Activated T-cell treated with anti-CD3 and anti-CD28 coated beads, Interleukin-2, amount 50 U/mL, for 72 hours (primary cell): ENCODE measurements around the gene IER5L. TPM values are rescaled to one million over a fixed set of nuclear protein-coding genes. Genes with fewer than 3 reads are reported as not detected.
"Not testable (repeated sequence)": the region's sequence is repeated elsewhere in the genome, so short reads cannot be mapped to it uniquely, and the experiment has no call there.

Experiments
- ATAC-seq, 2 donors: fragments of 150-1000 bp; cut with Tn5 transposase; replicated peaks in 1 of 2; 2 replicates each; pipeline ENCODE4 v1.10.0; 2021; ENCODE audit warnings: moderate library complexity in 2 of 2, mild to moderate bottlenecking in 1 of 2
- DNase-seq, 2 donors: peaks; one replicate each; pipeline ENCODE4 v3.0.0; 2021 to 2022; ENCODE audit warnings: mixed read lengths in 1 of 2
- H3K27ac Mint-ChIP-seq: one replicate; pipeline ENCODE4 v1.8.0; 2022; ENCODE audit warnings: mild to moderate bottlenecking, moderate library complexity, mixed read lengths
- H3K27me3 Mint-ChIP-seq: one replicate; pipeline ENCODE4 v1.8.0; 2022; ENCODE audit warnings: low read depth, mixed read lengths
- H3K36me3 Mint-ChIP-seq, 2 donors: one replicate each; pipeline ENCODE4 v1.8.0; 2022; ENCODE audit warnings: mixed read lengths in 2 of 2, mild to moderate bottlenecking in 1 of 2; ENCODE audit not compliant: insufficient read depth in 2 of 2
- H3K4me1 Mint-ChIP-seq: one replicate; pipeline ENCODE4 v1.8.0; 2022; ENCODE audit warnings: low read depth, mixed read lengths
- H3K4me3 Mint-ChIP-seq, 2 donors: one replicate each; pipeline ENCODE4 v1.8.0; 2022; ENCODE audit warnings: mild to moderate bottlenecking in 2 of 2, mixed read lengths in 2 of 2, moderate library complexity in 2 of 2
- H3K9me3 Mint-ChIP-seq, 2 donors: one replicate each; pipeline ENCODE4 v1.8.0; 2022; ENCODE audit warnings: mixed read lengths in 2 of 2
- total RNA-seq, 2 donors: library from RNA; stranded (reverse); gene quantifications; one replicate each; pipeline ENCODE4 v1.2.3, GENCODE V29; 2022

Gene IER5L
- total RNA-seq, 2 donors from 2014 or later: 4.2 to 4.6 TPM

DNA sequence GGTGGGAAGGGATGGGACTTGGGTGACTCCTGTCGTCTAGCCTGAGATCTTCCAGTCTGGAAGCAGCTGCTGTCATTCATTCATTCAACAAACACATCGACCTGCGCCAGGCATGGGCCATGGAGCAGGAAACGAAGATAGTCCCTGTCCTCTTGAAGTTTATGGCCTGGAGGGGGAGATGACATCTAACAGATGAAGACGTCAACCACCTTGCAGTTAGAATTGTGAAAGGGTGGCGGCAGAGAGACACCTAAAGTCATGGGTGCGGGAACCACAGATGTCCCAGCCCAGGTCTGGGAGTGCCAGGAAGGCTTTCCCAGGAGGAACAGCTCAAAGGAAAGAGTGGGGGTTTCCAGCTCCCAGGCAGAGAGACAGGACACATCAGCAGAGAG lies 21.0 kb upstream of the IER5L start:
- H3K27me3 Mint-ChIP-seq: peaks cover 8% of the 10 kb centered on the region
- no peaks in the 10 kb centered on the region for H3K36me3 Mint-ChIP-seq
- no peak overlapping the region for H3K27ac Mint-ChIP-seq

DNA sequence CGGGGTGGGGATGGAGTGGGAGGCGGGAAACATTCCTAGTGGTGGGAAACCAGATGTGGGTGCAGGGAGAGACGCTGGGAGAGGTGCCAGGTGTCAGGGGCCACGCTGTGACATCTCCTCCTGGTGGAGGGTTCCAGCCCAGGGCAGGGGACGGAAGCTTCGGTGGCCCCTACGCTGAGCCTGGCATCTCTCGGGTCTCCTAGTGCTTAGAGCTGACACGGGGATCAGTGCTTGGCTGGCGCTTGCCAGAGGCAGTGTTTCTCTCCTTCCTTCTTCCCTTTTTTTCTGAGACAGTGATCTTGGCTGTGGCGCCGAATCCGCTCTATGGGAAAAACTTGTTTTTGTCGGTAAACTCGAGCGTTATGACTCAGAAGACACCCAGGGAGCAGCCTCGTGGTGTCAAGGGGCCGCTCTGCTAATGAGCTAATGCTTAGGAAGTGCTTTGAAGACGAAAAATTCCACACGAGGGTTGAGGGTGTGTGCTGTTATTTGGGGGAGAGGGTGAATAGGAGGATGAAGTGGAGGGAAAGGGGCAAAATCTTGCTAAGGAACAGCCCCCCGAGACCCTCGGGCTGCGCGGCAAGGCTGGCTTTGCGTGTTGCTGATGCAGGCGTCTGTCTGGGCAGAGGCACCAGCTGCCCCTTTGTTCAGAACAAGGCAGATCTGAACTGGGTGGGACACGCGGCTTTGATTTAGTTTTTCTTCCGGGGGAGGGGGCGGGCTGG lies 20.4 kb upstream of the IER5L start:
- DNase-seq (no peak), ATAC-seq (no peak)

More for the DNA sequence above, 21.0 kb upstream of the IER5L start:
- H3K4me3 Mint-ChIP-seq: no peak overlapping the region
- DNase-seq: no peak
- no peaks in the 10 kb centered on the region for H3K9me3 Mint-ChIP-seq
- H3K4me1 Mint-ChIP-seq: peaks cover 4% of the 10 kb centered on the region
- ATAC-seq: no peak

DNA sequence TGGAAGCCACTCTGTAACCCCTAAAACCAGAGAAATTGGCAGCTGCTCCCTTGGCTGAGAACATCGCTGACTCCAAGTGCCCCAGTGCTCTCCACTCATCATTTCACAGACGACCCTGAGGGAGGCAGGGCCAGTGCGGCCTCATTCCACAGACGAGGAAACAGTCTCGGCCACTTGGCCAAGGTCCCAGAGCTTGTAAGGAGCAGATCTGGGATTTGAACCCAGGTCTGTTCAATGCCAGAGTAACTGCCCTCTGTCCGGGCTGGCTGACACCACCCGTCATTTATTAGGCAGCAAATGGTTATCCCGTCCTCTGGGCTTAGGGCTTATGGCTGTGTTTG lies 19.9 kb upstream of the IER5L start:
- Mint-ChIP-seq H3K27me3 (peaks cover 15% of the 10 kb centered on the region), H3K4me1 (peaks cover 4% of the 10 kb centered on the region), H3K9me3 (no peaks in the 10 kb centered on the region), H3K4me3 (no peak overlapping the region), H3K36me3 (no peaks in the 10 kb centered on the region), H3K27ac (no peak overlapping the region)
- DNase-seq (no peak), ATAC-seq (no peak)

More for the DNA sequence above, 20.4 kb upstream of the IER5L start:
- Mint-ChIP-seq H3K4me1 (peaks cover 4% of the 10 kb centered on the region), H3K36me3 (no peaks in the 10 kb centered on the region), H3K27me3 (peaks cover 10% of the 10 kb centered on the region), H3K9me3 (no peaks in the 10 kb centered on the region), H3K4me3 (no peak overlapping the region), H3K27ac (no peak overlapping the region)

DNA sequence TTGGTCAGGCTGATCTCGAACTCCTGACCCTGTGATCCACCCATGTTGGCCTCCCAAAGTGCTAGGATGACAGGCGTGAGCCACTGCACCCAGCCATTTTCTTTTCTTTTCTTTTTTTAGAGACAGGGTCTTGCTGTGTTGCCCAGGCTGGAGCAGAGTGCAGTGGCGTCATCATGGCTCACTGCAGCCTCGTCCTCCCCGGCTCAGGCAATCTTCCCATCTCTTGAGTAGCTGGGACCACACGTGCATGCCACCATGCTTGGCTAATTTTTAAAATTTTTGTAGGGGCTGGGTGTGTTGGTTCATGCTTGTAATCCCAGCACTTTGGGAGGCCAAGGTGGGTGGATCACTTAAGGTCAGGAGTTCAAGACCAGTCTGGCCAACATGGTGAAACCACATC lies 19.0 kb upstream of the IER5L start:
- not testable (repeated sequence) for ATAC-seq, DNase-seq, H3K36me3 Mint-ChIP-seq, H3K4me1 Mint-ChIP-seq, H3K9me3 Mint-ChIP-seq, H3K27ac Mint-ChIP-seq, H3K4me3 Mint-ChIP-seq
- H3K27me3 Mint-ChIP-seq: peaks cover 16% of the 10 kb centered on the region

DNA sequence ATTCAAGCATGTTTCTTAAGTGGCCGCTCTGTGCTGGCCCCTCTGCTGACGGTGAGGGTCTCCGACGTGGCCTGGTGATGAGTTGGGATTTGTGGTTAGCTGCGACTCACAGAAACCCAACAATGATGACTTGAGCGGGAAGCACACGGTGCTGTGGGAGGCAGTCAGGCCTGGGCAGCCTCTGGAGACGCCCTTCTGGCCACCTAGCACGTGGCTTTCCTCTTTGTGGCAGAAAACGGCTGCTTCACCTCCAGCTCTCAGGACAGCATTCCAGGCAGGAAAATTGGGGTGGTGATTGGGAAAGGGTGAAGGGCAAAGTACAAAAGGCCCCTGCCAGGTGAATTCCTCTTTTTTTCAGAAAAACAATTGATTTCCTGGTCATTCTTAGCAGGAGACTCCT lies 17.5 kb upstream of the IER5L start:
- H3K4me3 Mint-ChIP-seq: no peak overlapping the region
- ATAC-seq: no peak
- no peaks in the 10 kb centered on the region for H3K9me3 Mint-ChIP-seq
- H3K36me3 Mint-ChIP-seq: peaks cover 0 to 2% of the 10 kb centered on the region in 2 donors
- H3K27me3 Mint-ChIP-seq: peaks cover 16% of the 10 kb centered on the region
- H3K4me1 Mint-ChIP-seq: no peaks in the 10 kb centered on the region
- DNase-seq: no peak
- H3K27ac Mint-ChIP-seq: no peak overlapping the region

DNA sequence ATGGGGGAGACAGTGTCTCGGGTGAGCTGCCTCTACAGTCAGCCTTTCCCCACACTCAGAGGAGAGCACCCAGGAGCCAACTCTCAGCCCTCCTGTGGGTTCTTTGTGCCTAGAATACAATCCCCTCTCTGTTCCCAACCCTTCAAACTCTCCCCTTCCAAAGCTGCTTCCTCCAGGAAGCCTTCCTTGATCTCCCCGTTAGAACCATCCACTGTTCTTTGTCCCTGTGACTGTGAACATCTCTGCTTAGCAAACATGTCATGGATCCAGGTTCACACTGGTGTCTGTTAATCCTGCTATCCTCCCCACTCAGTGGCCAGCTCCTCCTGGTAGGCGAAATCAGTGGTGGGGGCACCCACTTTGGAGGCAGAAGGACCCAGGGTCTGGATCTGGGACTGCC lies 16.2 kb upstream of the IER5L start:
- Mint-ChIP-seq H3K36me3 (peaks cover 0 to 2% of the 10 kb centered on the region in 2 donors), H3K4me1 (no peaks in the 10 kb centered on the region), H3K27me3 (peaks cover 16% of the 10 kb centered on the region), H3K27ac (no peak overlapping the region), H3K4me3 (no peak overlapping the region), H3K9me3 (no peaks in the 10 kb centered on the region)
- ATAC-seq (no peak), DNase-seq (no peak)

DNA sequence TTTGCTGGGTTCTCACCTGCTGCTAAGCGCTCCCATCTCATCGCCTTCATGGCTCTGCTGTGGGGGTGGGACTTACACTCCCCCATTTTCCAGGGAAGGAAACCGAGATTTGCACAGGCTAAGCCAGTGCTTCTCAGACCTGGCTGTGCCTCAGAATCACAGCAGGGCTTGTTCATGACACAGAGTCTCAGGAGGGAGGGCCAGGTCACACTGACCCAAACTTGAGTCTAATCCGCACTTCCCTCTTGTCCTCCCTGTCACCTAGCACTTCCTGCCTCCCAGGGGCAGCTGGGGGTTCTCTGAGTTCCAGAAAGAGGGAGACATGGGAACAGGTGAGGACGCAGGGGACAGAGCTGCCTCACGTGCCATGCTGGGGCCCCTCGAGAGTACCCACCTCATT lies 15.6 kb upstream of the IER5L start:
- H3K27ac Mint-ChIP-seq: no peak overlapping the region

DNA sequence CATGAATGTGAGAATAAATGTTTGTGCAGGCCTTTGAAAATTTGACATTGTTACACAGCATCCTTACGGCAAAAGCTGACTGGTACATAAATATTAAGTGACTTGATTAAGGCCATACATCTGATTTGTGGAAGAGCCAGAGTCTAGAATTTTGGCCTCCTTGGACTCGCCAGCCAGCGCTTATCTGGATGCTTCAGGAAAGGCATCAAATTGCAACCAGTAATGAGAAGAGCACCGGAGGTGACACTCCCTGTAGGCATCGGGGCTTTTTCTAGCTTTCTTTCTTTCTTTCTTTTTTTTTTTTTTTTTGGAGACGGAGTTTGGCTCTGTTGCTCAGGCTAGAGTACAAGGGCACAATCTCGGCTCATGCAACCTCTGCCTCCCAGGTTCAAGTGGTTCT lies 13.2 kb upstream of the IER5L start:
- ATAC-seq (no peak), DNase-seq (no peak)
- H3K4me3 Mint-ChIP-seq: no peak overlapping the region
- H3K27me3 Mint-ChIP-seq: peaks cover 16% of the 10 kb centered on the region
- H3K27ac Mint-ChIP-seq: no peak overlapping the region
- H3K4me1 Mint-ChIP-seq: no peaks in the 10 kb centered on the region
- peaks cover 0 to 2% of the 10 kb centered on the region in 2 donors for H3K36me3 Mint-ChIP-seq
- no peaks in the 10 kb centered on the region for H3K9me3 Mint-ChIP-seq

More for the DNA sequence above, 15.6 kb upstream of the IER5L start:
- ATAC-seq (no peak), DNase-seq (no peak)
- H3K4me3 Mint-ChIP-seq: no peak overlapping the region
- H3K27me3 Mint-ChIP-seq: peaks cover 16% of the 10 kb centered on the region
- peaks cover 0 to 2% of the 10 kb centered on the region in 2 donors for H3K36me3 Mint-ChIP-seq
- H3K9me3 Mint-ChIP-seq: no peaks in the 10 kb centered on the region
- no peaks in the 10 kb centered on the region for H3K4me1 Mint-ChIP-seq

DNA sequence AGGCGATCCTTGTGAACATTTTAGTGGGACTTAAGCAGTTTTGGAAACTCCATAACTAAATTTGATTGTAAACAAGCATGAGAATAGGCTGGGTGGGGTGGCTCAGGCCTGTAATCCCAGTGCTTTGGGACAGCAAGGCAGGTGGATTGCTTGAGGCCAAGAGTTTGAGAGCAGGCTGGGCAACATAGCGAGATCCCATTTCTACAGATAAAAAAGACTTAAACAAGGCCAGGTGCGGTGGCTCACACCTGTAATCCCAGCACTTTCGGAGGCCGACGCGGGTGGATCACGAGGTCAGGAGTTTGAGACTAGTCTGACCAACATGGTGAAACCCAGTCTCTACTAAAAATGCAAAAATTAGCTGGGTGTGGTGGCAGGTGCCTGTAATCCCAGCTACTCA lies 11.9 kb upstream of the IER5L start:
- not testable (repeated sequence) for DNase-seq, H3K9me3 Mint-ChIP-seq, H3K4me3 Mint-ChIP-seq, H3K36me3 Mint-ChIP-seq, H3K27ac Mint-ChIP-seq, ATAC-seq
- Mint-ChIP-seq H3K27me3 (peaks cover 16% of the 10 kb centered on the region), H3K4me1 (peaks cover 12% of the 10 kb centered on the region)

DNA sequence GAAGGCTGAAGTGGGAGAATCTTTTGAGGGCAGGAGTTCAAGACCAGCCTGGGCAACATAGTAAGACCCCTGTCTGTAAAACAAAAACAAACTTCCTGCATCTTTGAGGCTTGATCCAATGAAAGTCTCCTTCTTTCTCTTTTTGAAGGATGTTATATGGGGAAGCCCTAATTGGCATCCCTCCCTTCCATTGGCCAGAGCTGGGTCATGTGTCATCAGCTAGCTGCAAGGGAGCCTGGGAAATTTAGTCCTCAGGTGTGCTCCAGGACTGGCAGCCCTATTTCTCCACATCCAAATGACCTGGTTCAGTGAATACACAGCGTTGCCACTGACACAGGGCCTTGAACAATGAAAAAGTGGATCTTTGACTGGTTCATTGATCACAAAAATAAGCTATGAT lies 9.0 kb upstream of the IER5L start:
- Mint-ChIP-seq H3K9me3 (no peaks in the 10 kb centered on the region), H3K4me1 (peaks cover 13% of the 10 kb centered on the region), H3K27me3 (no peaks in the 10 kb centered on the region), H3K27ac (no peak overlapping the region), H3K4me3 (no peak overlapping the region), H3K36me3 (no peaks in the 10 kb centered on the region)
- ATAC-seq: no peak
- no peak for DNase-seq

DNA sequence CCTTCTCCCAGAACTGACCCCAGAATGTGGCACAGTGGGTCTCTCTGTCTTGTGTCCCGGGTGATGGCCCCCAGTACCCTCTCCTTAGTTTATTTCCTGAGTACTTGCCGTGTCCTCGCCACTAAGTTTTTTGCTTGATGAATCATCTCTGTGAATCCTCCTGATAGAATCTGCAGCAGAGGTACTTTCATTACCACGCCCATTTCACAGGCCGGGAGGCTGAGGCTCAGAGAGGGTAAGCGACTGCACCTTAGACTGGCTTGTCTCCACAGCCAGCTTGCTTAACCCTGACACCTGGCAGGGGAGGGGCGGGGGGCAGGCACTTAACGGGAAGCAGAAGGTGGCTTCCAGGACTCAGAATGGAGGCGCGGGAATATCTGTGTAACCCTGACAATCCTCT lies 7.9 kb upstream of the IER5L start:
- Mint-ChIP-seq H3K36me3 (no peaks in the 10 kb centered on the region), H3K27me3 (no peaks in the 10 kb centered on the region), H3K4me1 (peaks cover 13% of the 10 kb centered on the region), H3K4me3 (no peak overlapping the region), H3K27ac (no peak overlapping the region), H3K9me3 (no peaks in the 10 kb centered on the region)
- DNase-seq (peak in 1 of 2 donors; percentile 13), ATAC-seq (peak; percentile 45 to 67)

DNA sequence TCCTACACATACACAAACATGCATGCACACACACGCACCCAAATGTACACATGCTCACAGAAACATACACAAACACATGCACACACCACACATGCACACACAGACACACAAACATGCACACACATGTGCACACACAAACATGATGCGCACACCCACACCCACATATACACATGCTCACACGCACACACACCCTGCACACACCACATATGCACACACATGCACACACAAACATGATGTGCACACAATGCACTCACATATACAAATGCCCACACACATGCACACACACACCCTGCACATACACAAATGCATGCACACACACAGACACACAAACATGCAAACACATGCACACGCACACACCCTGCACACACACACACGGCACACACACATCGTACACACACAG lies 7.3 kb upstream of the IER5L start:
- no peak overlapping the region for H3K27ac Mint-ChIP-seq
- ATAC-seq (no peak), DNase-seq (no peak)
- H3K4me1 Mint-ChIP-seq: peaks cover 13% of the 10 kb centered on the region
- no peaks in the 10 kb centered on the region for H3K9me3 Mint-ChIP-seq
- no peaks in the 10 kb centered on the region for H3K27me3 Mint-ChIP-seq
- H3K4me3 Mint-ChIP-seq: no peak overlapping the region
- no peaks in the 10 kb centered on the region for H3K36me3 Mint-ChIP-seq

DNA sequence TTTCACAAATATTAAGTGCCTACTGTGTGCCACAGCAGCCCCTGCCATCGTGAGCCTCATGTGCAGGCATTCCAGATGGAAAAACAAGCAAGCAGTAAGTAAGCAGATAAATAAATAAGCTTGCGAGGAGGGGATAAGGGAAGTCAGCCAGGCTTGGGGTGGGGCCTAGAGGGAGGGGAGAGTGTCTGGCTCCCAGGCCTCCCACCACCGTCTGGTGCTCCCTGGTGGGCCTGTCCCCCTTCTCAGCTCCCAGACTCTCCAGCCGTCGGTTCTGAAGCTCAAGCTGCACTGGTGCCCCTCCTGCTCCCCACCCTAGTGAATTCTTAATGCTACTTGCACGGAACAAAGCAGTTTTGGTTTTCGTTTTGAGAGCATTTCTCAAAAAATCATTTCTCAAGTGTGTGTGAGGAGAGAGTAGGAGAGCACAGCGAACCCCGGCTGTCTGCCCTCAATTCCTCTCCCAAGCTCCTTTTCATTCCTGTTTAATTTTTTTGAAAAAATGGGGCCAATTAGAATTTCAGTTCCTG lies 6.6 kb upstream of the IER5L start:
- no peak for ATAC-seq
- no peaks in the 10 kb centered on the region for H3K36me3 Mint-ChIP-seq

DNA sequence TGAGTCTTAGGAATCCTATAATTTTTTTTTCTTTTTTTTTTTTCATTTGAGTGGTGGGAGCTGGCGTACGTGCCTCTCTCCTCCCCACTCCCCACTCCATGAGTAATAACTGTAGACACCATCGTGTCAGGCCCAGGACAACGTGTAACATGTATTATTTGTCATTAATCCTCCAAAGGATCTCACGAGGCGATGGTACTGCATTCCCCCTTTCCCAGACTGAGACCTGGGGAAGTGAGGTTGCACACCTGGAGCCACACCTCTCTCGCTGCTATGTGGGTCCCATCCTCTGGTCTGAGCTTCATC lies 6.1 kb upstream of the IER5L start:
- ATAC-seq (no peak), DNase-seq (no peak)
- no peak overlapping the region for H3K27ac Mint-ChIP-seq
- H3K4me3 Mint-ChIP-seq: no peak overlapping the region
- no peaks in the 10 kb centered on the region for H3K36me3 Mint-ChIP-seq
- no peaks in the 10 kb centered on the region for H3K9me3 Mint-ChIP-seq
- H3K4me1 Mint-ChIP-seq: peaks cover 13% of the 10 kb centered on the region
- H3K27me3 Mint-ChIP-seq: no peaks in the 10 kb centered on the region

More for the DNA sequence above, 6.6 kb upstream of the IER5L start:
- H3K27me3 Mint-ChIP-seq: no peaks in the 10 kb centered on the region
- H3K27ac Mint-ChIP-seq: no peak overlapping the region
- no peaks in the 10 kb centered on the region for H3K9me3 Mint-ChIP-seq
- no peak overlapping the region for H3K4me3 Mint-ChIP-seq
- H3K4me1 Mint-ChIP-seq: peaks cover 13% of the 10 kb centered on the region
- no peak for DNase-seq
